ENCODE measurements around the gene TRIO. TPM values are rescaled to one million over a fixed set of nuclear protein-coding genes. Genes with fewer than 3 reads are reported as not detected.

The TRIO gene
- total RNA-seq, 3 donors from 2014 or later (not counting 1 experiment from before 2014, with no cell fraction given): 84.6 to 136 (median 94.3) TPM

GRCh38 chr5:14184082-14184481 is 40.9 kb downstream of the TRIO start:
- H3K27me3 ChIP-seq (ENCODE audit: control insufficient read depth, insufficient read depth, low read length): no peaks in the 10 kb centered on the region
- H3K4me1 ChIP-seq (ENCODE audit: control insufficient read depth, insufficient read depth, low read length): peaks cover 5% of the 10 kb centered on the region
- 91% methylated on average over 7 of the region's 7 CpGs for WGBS (ENCODE audit: insufficient coverage)
- Mint-ChIP-seq H3K27ac (no peak overlapping the region), H3K27me3 (ENCODE audit: low read depth in 2 of 2) (no peaks in the 10 kb centered on the region), H3K9me3 (no peaks in the 10 kb centered on the region), H3K36me3 (no peaks in the 10 kb centered on the region), H3K4me1 (peaks cover 12 to 28% of the 10 kb centered on the region in 2 donors), H3K4me3 (no peak overlapping the region)
- intact Hi-C loops (cut with micrococcal nuclease): no loop called here
- no peaks in the 10 kb centered on the region for H3K9me3 ChIP-seq (ENCODE audit: control insufficient read depth, insufficient read depth, low read length)
- ATAC-seq (no peak), DNase-seq (no peak)
- TF ChIP-seq CTCF (IDR thresholded peaks at IDR 0.05): no peak
- no peak overlapping the region for H3K27ac ChIP-seq (ENCODE audit: low read length)
- H3K36me3 ChIP-seq (ENCODE audit: control insufficient read depth, insufficient read depth, low read length): no peaks in the 10 kb centered on the region
- H3K4me3 ChIP-seq (ENCODE audit: low read length): no peak overlapping the region

GRCh38 chr5:14184725-14185124 is 41.6 kb downstream of the TRIO start:
- DNase-seq: no peak
- intact Hi-C loops (cut with micrococcal nuclease): no loop called here
- H3K4me1 Mint-ChIP-seq: peaks cover 12 to 34% of the 10 kb centered on the region in 2 donors
- WGBS (ENCODE audit: insufficient coverage): 91% methylated on average over 11 of the region's 11 CpGs
- Histone ChIP-seq H3K27ac (ENCODE audit: low read length) (no peak overlapping the region), H3K9me3 (ENCODE audit: control insufficient read depth, insufficient read depth, low read length) (no peaks in the 10 kb centered on the region), H3K36me3 (ENCODE audit: control insufficient read depth, insufficient read depth, low read length) (no peaks in the 10 kb centered on the region), H3K4me3 (ENCODE audit: low read length) (no peak overlapping the region), H3K4me1 (ENCODE audit: control insufficient read depth, insufficient read depth, low read length) (peaks cover 5% of the 10 kb centered on the region), H3K27me3 (ENCODE audit: control insufficient read depth, insufficient read depth, low read length) (no peaks in the 10 kb centered on the region)
- H3K27me3 Mint-ChIP-seq (ENCODE audit: low read depth in 2 of 2): no peaks in the 10 kb centered on the region
- TF ChIP-seq CTCF (IDR thresholded peaks at IDR 0.05): no peak
- no peak overlapping the region for H3K27ac Mint-ChIP-seq
- no peak overlapping the region for H3K4me3 Mint-ChIP-seq
- ATAC-seq: no peak
- H3K36me3 Mint-ChIP-seq: no peaks in the 10 kb centered on the region
- no peaks in the 10 kb centered on the region for H3K9me3 Mint-ChIP-seq

GRCh38 chr5:14185326-14186058 is 42.4 kb downstream of the TRIO start:
- ATAC-seq: no peak

More at GRCh38 chr5:14185326-14186058, 42.4 kb downstream of the TRIO start:
- no peaks in the 10 kb centered on the region for H3K27me3 Mint-ChIP-seq (ENCODE audit: low read depth in 2 of 2)
- no peak overlapping the region for H3K4me3 ChIP-seq (ENCODE audit: low read length)
- H3K36me3 Mint-ChIP-seq: no peaks in the 10 kb centered on the region
- H3K27ac ChIP-seq (ENCODE audit: low read length): no peak overlapping the region
- peak overlapping the region in 1 of 2 donors; percentile 54 for H3K27ac Mint-ChIP-seq
- intact Hi-C loops (cut with micrococcal nuclease): no loop called here
- peaks cover 5% of the 10 kb centered on the region for H3K4me1 ChIP-seq (ENCODE audit: control insufficient read depth, insufficient read depth, low read length)
- no peaks in the 10 kb centered on the region for H3K9me3 Mint-ChIP-seq
- H3K27me3 ChIP-seq (ENCODE audit: control insufficient read depth, insufficient read depth, low read length): no peaks in the 10 kb centered on the region
- no peak for TF ChIP-seq CTCF (IDR thresholded peaks at IDR 0.05)
- H3K36me3 ChIP-seq (ENCODE audit: control insufficient read depth, insufficient read depth, low read length): no peaks in the 10 kb centered on the region
- H3K4me3 Mint-ChIP-seq: no peak overlapping the region
- no peaks in the 10 kb centered on the region for H3K9me3 ChIP-seq (ENCODE audit: control insufficient read depth, insufficient read depth, low read length)
- no peak for DNase-seq
- WGBS (ENCODE audit: insufficient coverage): 90% methylated on average over 7 of the region's 7 CpGs
- H3K4me1 Mint-ChIP-seq: peaks cover 16 to 41% of the 10 kb centered on the region in 2 donors
